Ishikawa (cell line): ENCODE measurements around the gene GABRG3.

Source experiments
- CEBPB ChIP-seq: IDR thresholded peaks from 2 replicates; pipeline ENCODE4 v1.6.1; 2012
- CREB1 ChIP-seq: IDR thresholded peaks from 2 replicates; pipeline ENCODE4 v1.6.1; 2012; ENCODE audit warnings: low read depth
- EGR1 ChIP-seq: IDR thresholded peaks from 2 replicates; pipeline ENCODE4 v1.6.1; 2012
- EP300 ChIP-seq: IDR thresholded peaks from 2 replicates; pipeline ENCODE4 v1.6.1; 2012; ENCODE audit warnings: borderline replicate concordance
- FOXM1 ChIP-seq: IDR thresholded peaks from 2 replicates; pipeline ENCODE4 v1.6.1; 2012; ENCODE audit warnings: low read depth, borderline replicate concordance
- NFIC ChIP-seq: IDR thresholded peaks from 2 replicates; pipeline ENCODE4 v1.6.1; 2012
- RAD21 ChIP-seq: IDR thresholded peaks from 2 replicates; pipeline ENCODE4 v1.6.1; 2012; ENCODE audit warnings: low read depth
- TAF1 ChIP-seq: IDR thresholded peaks from 2 replicates; pipeline ENCODE4 v1.6.1; 2012; ENCODE audit warnings: low read depth, mild to moderate bottlenecking
- TCF12 ChIP-seq: IDR thresholded peaks from 2 replicates; pipeline ENCODE4 v1.6.1; 2012; ENCODE audit warnings: low read depth
- TEAD4 ChIP-seq: IDR thresholded peaks from 2 replicates; pipeline ENCODE4 v1.6.1; 2012
- YY1 ChIP-seq: IDR thresholded peaks from 2 replicates; pipeline ENCODE4 v1.6.1; 2012; ENCODE audit warnings: low read depth
- ZBTB7A ChIP-seq: IDR thresholded peaks from 2 replicates; pipeline ENCODE4 v1.6.1; 2012; ENCODE audit warnings: low read depth
- TF ChIP-seq, protein P1 (sequence below): IDR thresholded peaks from 2 replicates; pipeline ENCODE4 v1.6.1; 2012
- TF ChIP-seq, protein P2 (sequence below): IDR thresholded peaks from 2 replicates; pipeline ENCODE4 v1.6.1; 2012
- TF ChIP-seq, protein P3 (sequence below): IDR thresholded peaks from 2 replicates; pipeline ENCODE4 v1.6.1; 2012; ENCODE audit warnings: low read depth, mild to moderate bottlenecking

Gene GABRG3

DNA sequence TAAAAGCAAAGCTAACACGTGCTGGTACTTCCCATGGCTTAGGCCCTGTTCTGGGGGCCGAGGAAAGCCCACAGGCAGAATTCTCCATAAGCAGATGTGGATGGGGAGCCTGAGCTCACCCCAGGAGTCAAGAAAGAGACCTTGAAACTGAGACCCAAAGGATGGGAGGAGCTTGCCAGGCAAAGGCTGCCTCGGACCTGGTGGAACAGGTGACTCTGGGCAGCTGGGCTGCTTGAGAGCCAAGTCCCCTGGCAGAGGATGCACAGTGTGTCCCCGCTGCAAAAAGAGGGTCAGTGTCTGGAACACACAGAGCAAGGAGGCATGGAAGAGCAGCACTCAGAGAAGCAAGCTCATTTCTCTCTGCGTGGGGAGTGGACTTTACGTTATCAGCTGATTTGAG lies 528.7 kb downstream of the GABRG3 start:
- TF ChIP-seq, protein P1, sequence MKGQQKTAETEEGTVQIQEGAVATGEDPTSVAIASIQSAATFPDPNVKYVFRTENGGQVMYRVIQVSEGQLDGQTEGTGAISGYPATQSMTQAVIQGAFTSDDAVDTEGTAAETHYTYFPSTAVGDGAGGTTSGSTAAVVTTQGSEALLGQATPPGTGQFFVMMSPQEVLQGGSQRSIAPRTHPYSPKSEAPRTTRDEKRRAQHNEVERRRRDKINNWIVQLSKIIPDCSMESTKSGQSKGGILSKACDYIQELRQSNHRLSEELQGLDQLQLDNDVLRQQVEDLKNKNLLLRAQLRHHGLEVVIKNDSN = no peak
- no peak for TF ChIP-seq NFIC

DNA sequence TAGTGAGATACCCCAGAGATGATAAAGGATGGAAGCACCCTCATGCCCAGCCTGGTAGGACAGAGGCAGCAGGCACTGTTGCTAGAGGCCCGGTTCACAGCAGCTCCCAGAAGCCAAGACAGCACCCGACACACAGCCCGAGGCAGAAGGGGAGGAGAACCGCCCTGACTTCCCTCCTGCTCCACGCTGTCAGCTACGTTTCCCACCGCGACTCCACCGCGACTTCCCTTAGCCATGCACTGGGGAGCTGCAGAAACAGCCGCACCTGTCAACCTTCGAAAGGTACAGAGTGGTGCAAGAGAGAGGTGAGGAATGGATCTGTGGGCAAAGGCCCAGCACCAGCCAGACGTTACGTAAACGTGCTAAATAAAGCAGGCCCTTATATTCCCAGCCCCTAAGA lies 529.2 kb downstream of the GABRG3 start:
- TF ChIP-seq EGR1 (no peak), ZBTB7A (no peak), CEBPB (no peak)
- TF ChIP-seq, protein P1 = no peak
- TF ChIP-seq, protein P2, sequence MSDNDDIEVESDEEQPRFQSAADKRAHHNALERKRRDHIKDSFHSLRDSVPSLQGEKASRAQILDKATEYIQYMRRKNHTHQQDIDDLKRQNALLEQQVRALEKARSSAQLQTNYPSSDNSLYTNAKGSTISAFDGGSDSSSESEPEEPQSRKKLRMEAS = no peak

GRCh38 chr15:27506752-27507151 lies 535.8 kb downstream of the GABRG3 start:
- TF ChIP-seq EGR1 = no peak
- TF ChIP-seq TEAD4 = no peak
- TF ChIP-seq CREB1 = no peak
- no peak for TF ChIP-seq TAF1

GRCh38 chr15:27509014-27509413 lies 538.0 kb downstream of the GABRG3 start:
- TF ChIP-seq EGR1 = no peak
- TF ChIP-seq CREB1 = no peak
- TF ChIP-seq, protein P3, sequence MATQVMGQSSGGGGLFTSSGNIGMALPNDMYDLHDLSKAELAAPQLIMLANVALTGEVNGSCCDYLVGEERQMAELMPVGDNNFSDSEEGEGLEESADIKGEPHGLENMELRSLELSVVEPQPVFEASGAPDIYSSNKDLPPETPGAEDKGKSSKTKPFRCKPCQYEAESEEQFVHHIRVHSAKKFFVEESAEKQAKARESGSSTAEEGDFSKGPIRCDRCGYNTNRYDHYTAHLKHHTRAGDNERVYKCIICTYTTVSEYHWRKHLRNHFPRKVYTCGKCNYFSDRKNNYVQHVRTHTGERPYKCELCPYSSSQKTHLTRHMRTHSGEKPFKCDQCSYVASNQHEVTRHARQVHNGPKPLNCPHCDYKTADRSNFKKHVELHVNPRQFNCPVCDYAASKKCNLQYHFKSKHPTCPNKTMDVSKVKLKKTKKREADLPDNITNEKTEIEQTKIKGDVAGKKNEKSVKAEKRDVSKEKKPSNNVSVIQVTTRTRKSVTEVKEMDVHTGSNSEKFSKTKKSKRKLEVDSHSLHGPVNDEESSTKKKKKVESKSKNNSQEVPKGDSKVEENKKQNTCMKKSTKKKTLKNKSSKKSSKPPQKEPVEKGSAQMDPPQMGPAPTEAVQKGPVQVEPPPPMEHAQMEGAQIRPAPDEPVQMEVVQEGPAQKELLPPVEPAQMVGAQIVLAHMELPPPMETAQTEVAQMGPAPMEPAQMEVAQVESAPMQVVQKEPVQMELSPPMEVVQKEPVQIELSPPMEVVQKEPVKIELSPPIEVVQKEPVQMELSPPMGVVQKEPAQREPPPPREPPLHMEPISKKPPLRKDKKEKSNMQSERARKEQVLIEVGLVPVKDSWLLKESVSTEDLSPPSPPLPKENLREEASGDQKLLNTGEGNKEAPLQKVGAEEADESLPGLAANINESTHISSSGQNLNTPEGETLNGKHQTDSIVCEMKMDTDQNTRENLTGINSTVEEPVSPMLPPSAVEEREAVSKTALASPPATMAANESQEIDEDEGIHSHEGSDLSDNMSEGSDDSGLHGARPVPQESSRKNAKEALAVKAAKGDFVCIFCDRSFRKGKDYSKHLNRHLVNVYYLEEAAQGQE = no peak
- no peak for TF ChIP-seq TEAD4

- no peak for TF ChIP-seq TAF1
- TF ChIP-seq, protein P3 = no peak
- no peak for TF ChIP-seq YY1
- TF ChIP-seq TEAD4 = no peak
- TF ChIP-seq CREB1 = no peak
- TF ChIP-seq EP300 = no peak
- no peak for TF ChIP-seq NFIC
- TF ChIP-seq, protein P2 = no peak
- TF ChIP-seq FOXM1 = no peak
- TF ChIP-seq ZBTB7A = no peak
- TF ChIP-seq EGR1 = no peak
Measured at GRCh38 chr15:27512281-27513001, 541.5 kb downstream of the GABRG3 start.

DNA sequence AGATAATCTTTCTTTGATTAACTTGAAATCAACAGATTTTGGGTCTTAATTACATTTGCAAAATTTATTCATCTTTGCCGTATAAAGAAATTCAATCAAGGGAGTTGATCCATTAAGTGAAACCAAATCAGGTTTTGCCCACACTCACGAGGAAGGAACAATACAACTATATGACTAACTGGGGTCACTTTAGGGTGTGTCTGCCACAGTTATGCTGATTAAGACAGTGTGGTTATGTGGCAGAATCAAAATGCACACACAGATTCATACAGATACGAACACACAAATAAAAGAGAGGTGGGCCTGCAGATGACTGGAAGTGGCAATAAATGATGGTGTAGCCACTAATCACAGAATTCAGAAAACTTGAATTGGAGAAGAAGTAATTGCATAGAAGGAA lies 543.5 kb downstream of the GABRG3 start:
- no peak for TF ChIP-seq EGR1
- no peak for TF ChIP-seq NFIC
- no peak for TF ChIP-seq TAF1
- TF ChIP-seq RAD21 = no peak
- TF ChIP-seq, protein P1 = no peak
- no peak for TF ChIP-seq ZBTB7A
- TF ChIP-seq, protein P2 = no peak
- no peak for TF ChIP-seq FOXM1
- TF ChIP-seq, protein P3 = no peak
- no peak for TF ChIP-seq TEAD4
- no peak for TF ChIP-seq YY1
- TF ChIP-seq CEBPB = no peak
- no peak for TF ChIP-seq CREB1
- TF ChIP-seq TCF12 = no peak
- TF ChIP-seq EP300 = no peak
